Heart right ventricle (tissue), 16 donors: Measurements from ENCODE around the gene SPATA4. TPM values are rescaled to one million over a fixed set of nuclear protein-coding genes. Genes with fewer than 3 reads are reported as not detected.

ENCODE experiments used
- ATAC-seq, 8 donors: fragments of 200-7000 bp; cut with Tn5 transposase; one replicate each; pipeline ENCODE4 v1.9.1; 2020; ENCODE audit warnings: mild to moderate bottlenecking in 8 of 8, moderate library complexity in 8 of 8, moderate number of reproducible peaks in 1 of 8
- DNase-seq, 2 donors: peaks; one replicate each; pipeline ENCODE4 v3.0.0-alpha.2; 2020
- H3K27ac ChIP-seq, 10 donors: fragments of 200-600 bp; sonication (generic) in 2 of 10; one replicate each; pipeline versions ENCODE4 v1.5.0 to v1.8.0; 2020 to 2022; ENCODE audit warnings: mild to moderate bottlenecking in 3 of 10
- H3K27me3 ChIP-seq, 7 donors: fragments of 200-600 bp; one replicate each; pipeline ENCODE4 v1.8.0; 2021 to 2022; ENCODE audit warnings: mild to moderate bottlenecking in 2 of 7
- H3K36me3 ChIP-seq, 9 donors: fragments of 200-600 bp; sonication (generic) in 1 of 9; one replicate each; pipeline versions ENCODE4 v1.5.0 to v1.8.0; 2020 to 2022; ENCODE audit warnings: mild to moderate bottlenecking in 2 of 9
- H3K4me1 ChIP-seq, 9 donors: fragments of 200-600 bp; sonication (generic) in 1 of 9; one replicate each; pipeline versions ENCODE4 v1.5.0 to v1.8.0; 2020 to 2022; ENCODE audit warnings: mild to moderate bottlenecking in 4 of 9
- H3K4me3 ChIP-seq, 10 donors: fragments of 200-600 bp; sonication (generic) in 2 of 10; one replicate each; pipeline versions ENCODE4 v1.5.0 to v1.8.0; 2020 to 2022; ENCODE audit warnings: mild to moderate bottlenecking in 7 of 10, moderate library complexity in 2 of 10
- H3K9me3 ChIP-seq, 11 donors: fragments of 200-600 bp in 10 of 11; sonication (generic) in 2 of 11; one replicate each; pipeline versions ENCODE4 v1.5.0 to v1.8.0; 2013 to 2022; ENCODE audit warnings: mild to moderate bottlenecking in 2 of 11, control low read depth in 1 of 11, moderate library complexity in 1 of 11
- WGBS, 2 donors: extraction: QIAGEN DNeasy Blood & Tissue Kit; methylation state at CpG; one replicate each; pipeline ENCODE4 v1.1.7; 2013; ENCODE audit warnings: inconsistent platforms in 1 of 2; 5-methylcytosine and 5-hydroxymethylcytosine counted together
- intact Hi-C, 10 donors: fragments of 100-400 bp; cut with DNase I; formaldehyde crosslinking; loops; one replicate each; pipeline versions ENCODE4 v1.11.1 to v1.14.2; 2022
- polyA plus RNA-seq, 2 donors: library from polyadenylated mRNA; stranded (reverse); fragments of 200-250 nt; gene quantifications; one replicate each; pipeline ENCODE4 v1.2.3, GENCODE V29; 2013
- total RNA-seq, 10 donors: library from RNA; stranded (reverse); fragmentation: NEBNext Ultra II Directional in 3 of 10; extraction: Animal tissue kit (Norgen Biotek cat#: 25700) in 3 of 10; gene quantifications; one replicate each; pipeline versions ENCODE4 v1.2.1 to v1.2.4, GENCODE V29; 2021 to 2023
- TF ChIP-seq, protein P1 (sequence below), 9 donors: fragments of 200-600 bp; sonication (generic) in 2 of 9; IDR thresholded peaks; one replicate each; pipeline versions ENCODE4 v1.5.0 to v1.8.0; 2021 to 2022; ENCODE audit warnings: antibody characterized with exemption in 9 of 9, mild to moderate bottlenecking in 5 of 9, moderate library complexity in 1 of 9
- donor health status: Arrhythmogenic right ventricular cardiomyopathy.
- donor health status: ischemic (EF 13 %, LVEDD 7.1; RV severe dilation, severe dysfunction).
- donor health status: healthy with polysubstance abuse.
- donor health status: DM: no; HTN: yes; CAD: no.
- donor health status: DM: no; HTN: no; CAD: no.
- donor health status: ischemic (EF 25% LVEDD 6.9; RV normal size, moderate dysfunction).
- donor health status: ischemic (EF 25% LVEDD 5.7; RV mildly dilated, moderate dysfunction).
- donor health status: healthy.
- donor health status: DM: yes; HTN: yes; CAD: no.
- donor health status: Ischemic cardiomyopathy.
- donor health status: ischemic (EF 35%, LVEDD 5.7; RV mildly dilated, moderate dysfunction).
- donor health status: nonischemic (EF 11% LVEDD 7.7; RV severe dilation, severe dysfunction).
- donor health status: DM: yes; HTN: yes; CAD: no.
- donor health status: PGD.
- donor health status: ischemic (EF 29% LVEDD 5.4; RV normal size, mild dysfunction).
- donor health status: nonischemic (EF 23%, LVEDD 6.1; RV moderate dilation, normal function).

The SPATA4 gene
- total and polyA plus RNA-seq, 12 donors = 0.16 to 0.99 (median 0.37) TPM; not detected in 1

DNA sequence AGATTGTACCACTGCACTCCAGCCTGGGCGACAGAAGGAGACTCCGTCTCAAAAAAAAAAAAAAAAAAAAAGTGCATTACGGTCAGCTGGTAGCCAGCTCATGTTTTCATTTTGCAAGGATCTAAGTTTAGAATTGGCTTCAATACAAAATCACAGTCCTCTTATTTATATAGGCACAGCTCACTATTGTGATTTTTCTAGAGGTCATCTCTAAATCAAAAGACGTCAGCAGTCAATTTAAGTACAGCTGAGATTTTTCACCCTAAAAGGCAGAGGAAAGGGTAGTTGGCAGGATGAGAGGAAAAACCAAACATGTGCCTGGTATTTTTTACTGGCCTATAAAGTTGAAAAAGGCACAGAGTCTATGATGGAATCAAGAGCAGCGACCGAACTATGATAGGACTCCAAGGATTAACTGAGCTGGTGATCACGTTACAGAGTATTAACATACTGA is 42.8 kb upstream of the SPATA4 start:
- H3K9me3 ChIP-seq = no peaks in the 10 kb centered on the region
- no peaks in the 10 kb centered on the region for H3K36me3 ChIP-seq
- peak overlapping the region in 5 of 10 donors; percentile 3 to 31 (median 24) for H3K4me3 ChIP-seq
- DNase-seq (peak in 1 of 2 donors; percentile 14), ATAC-seq (peak; percentile 74 to 95 (median 85))
- TF ChIP-seq, protein P1, sequence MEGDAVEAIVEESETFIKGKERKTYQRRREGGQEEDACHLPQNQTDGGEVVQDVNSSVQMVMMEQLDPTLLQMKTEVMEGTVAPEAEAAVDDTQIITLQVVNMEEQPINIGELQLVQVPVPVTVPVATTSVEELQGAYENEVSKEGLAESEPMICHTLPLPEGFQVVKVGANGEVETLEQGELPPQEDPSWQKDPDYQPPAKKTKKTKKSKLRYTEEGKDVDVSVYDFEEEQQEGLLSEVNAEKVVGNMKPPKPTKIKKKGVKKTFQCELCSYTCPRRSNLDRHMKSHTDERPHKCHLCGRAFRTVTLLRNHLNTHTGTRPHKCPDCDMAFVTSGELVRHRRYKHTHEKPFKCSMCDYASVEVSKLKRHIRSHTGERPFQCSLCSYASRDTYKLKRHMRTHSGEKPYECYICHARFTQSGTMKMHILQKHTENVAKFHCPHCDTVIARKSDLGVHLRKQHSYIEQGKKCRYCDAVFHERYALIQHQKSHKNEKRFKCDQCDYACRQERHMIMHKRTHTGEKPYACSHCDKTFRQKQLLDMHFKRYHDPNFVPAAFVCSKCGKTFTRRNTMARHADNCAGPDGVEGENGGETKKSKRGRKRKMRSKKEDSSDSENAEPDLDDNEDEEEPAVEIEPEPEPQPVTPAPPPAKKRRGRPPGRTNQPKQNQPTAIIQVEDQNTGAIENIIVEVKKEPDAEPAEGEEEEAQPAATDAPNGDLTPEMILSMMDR (IDR thresholded peaks at IDR 0.05) = no peak
- H3K27ac ChIP-seq = peak overlapping the region; percentile 63 to 92 (median 84)
- H3K27me3 ChIP-seq = no peaks in the 10 kb centered on the region
- intact Hi-C loops = loop anchor here in 3 of 10 donors (2.0 to 5.0 kb wide), 3 partner anchors 34 to 43 kb away; partner anchors contain the start of gene SPATA4 (in 2 of the 3)
- WGBS, 2 donors = 7 to 24% methylated on average over 7 of the region's 7 CpGs
- peaks cover 0 to 26% (median 12%) of the 10 kb centered on the region in 9 donors for H3K4me1 ChIP-seq

DNA sequence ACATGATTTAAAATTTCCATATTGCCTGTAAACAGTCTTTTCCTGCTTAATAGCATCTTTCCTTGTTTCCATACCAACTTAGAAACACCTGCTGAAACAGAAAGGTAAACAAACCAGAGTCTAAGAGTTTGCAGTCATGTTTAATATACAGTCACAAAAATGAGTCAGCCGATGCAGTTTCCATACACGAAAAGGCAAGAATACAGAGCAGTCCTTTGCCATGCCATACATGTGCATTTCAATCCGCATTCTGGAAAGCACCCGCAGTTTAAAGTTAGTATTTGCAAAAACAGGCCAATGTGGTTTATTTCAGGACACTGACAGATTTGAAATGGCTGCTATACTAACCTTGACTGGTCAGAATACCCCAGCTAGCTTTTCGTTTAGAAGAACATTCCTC is 41.6 kb upstream of the SPATA4 start:
- no peaks in the 10 kb centered on the region for H3K36me3 ChIP-seq
- H3K4me1 ChIP-seq = peaks cover 0 to 26% (median 12%) of the 10 kb centered on the region in 9 donors
- no peaks in the 10 kb centered on the region for H3K9me3 ChIP-seq
- TF ChIP-seq, protein P1 (IDR thresholded peaks at IDR 0.05) = no peak
- H3K27ac ChIP-seq = peak overlapping the region; percentile 63 to 92 (median 84)
- DNase-seq (no peak), ATAC-seq (peak in 1 of 8 donors; percentile 21)
- WGBS, 2 donors = 36 to 41% methylated on average over 5 of the region's 5 CpGs
- peak overlapping the region in 6 of 10 donors; percentile 3 to 31 (median 10) for H3K4me3 ChIP-seq
- intact Hi-C loops = loop anchor here in 2 of 10 donors (2.0 to 5.0 kb wide), 3 partner anchors 35 to 40 kb away; partner anchors contain the start of gene SPATA4 (in 1 of the 2)
- no peaks in the 10 kb centered on the region for H3K27me3 ChIP-seq

DNA sequence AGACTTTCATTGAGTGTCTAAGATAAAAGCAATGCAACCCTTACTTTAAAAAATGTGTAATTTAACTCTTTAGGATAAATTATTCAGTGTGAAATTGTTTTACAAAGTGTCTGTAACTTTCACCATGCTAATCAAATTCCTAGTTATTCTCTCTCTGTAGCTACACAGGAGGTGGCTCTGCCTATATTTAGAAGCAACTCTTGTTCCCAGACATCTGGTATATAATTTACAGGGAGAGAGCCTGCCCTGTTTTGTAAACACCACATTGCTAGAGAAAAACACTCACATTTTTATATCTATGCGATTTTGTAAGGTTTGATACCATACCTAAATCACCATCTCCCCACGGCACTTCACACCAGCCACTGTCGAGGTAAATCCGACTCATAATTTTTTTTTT is 35.5 kb upstream of the SPATA4 start:
- TF ChIP-seq, protein P1 (IDR thresholded peaks at IDR 0.05) = no peak
- ATAC-seq (peak; percentile 64 to 91 (median 77)), DNase-seq (no peak)
- Histone ChIP-seq H3K27ac (peak overlapping the region in 9 of 10 donors; percentile 24 to 75 (median 61)), H3K36me3 (no peaks in the 10 kb centered on the region), H3K9me3 (no peaks in the 10 kb centered on the region), H3K4me3 (peak overlapping the region in 6 of 10 donors; percentile 8 to 28 (median 20)), H3K4me1 (peaks cover 0 to 32% (median 18%) of the 10 kb centered on the region in 9 donors), H3K27me3 (no peaks in the 10 kb centered on the region)
- intact Hi-C loops = loop anchor here in 2 of 10 donors (2.0 to 5.0 kb wide), 2 partner anchors 34 to 36 kb away; partner anchors contain the start of gene SPATA4 (in 2 of the 2)
- WGBS, 2 donors = 8 to 22% methylated on average over 4 of the region's 4 CpGs

DNA sequence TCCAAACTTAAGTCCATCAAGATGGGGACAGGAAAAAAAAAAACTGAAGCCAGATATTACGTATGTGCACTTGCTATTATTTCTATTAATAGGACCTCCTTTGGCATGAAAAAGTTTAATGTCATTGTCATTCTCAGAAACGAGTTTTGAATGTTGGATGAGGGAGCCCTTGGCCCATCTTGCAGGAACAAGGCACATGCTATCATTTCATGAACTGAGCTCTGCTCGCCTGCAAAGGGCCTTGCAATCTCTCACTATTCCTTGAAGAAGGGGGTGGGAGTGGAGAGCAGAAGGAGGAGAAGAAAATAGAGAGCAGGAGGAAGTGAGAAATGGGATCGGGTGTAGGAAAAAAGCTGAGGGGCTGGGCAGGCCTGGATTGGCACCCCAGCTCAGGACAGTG is 34.3 kb upstream of the SPATA4 start:
- WGBS, 2 donors = 22 to 27% methylated on average over 4 of the region's 4 CpGs
- DNase-seq (no peak), ATAC-seq (peak in 4 of 8 donors; percentile 38 to 70 (median 54))
- H3K9me3 ChIP-seq = no peaks in the 10 kb centered on the region
- TF ChIP-seq, protein P1 (IDR thresholded peaks at IDR 0.05) = no peak
- peaks cover 0 to 32% (median 18%) of the 10 kb centered on the region in 9 donors for H3K4me1 ChIP-seq
- no peak overlapping the region for H3K4me3 ChIP-seq
- H3K36me3 ChIP-seq = no peaks in the 10 kb centered on the region
- H3K27me3 ChIP-seq = no peaks in the 10 kb centered on the region
- H3K27ac ChIP-seq = peak overlapping the region in 7 of 10 donors; percentile 44 to 75 (median 67)
- intact Hi-C loops = loop anchor here in 2 of 10 donors (2.0 to 5.0 kb wide), 2 partner anchors 32 to 35 kb away; partner anchors contain the start of gene SPATA4 (in 2 of the 2)
